GM12801 (cell line): ENCODE results near the gene LTBP1.

ENCODE experiments used
- CTCF ChIP-seq: IDR thresholded peaks from one replicate; pipeline ENCODE4 v1.5.1; 2011; ENCODE audit warnings: control low read depth; ENCODE audit not compliant: insufficient read length; ENCODE audit errors: extremely low read depth

The LTBP1 gene

GRCh38 chr2:33208400-33208799 is 261.6 kb downstream of the LTBP1 start:
- no peak for TF ChIP-seq CTCF

- no peak for TF ChIP-seq CTCF
Observed at GRCh38 chr2:33209976-33210375, 263.2 kb downstream of the LTBP1 start.

- TF ChIP-seq CTCF, result no peak
Observed at GRCh38 chr2:33210626-33211025, 263.9 kb downstream of the LTBP1 start.

GRCh38 chr2:33212151-33212550 is 265.4 kb downstream of the LTBP1 start:
- TF ChIP-seq CTCF, result no peak

GRCh38 chr2:33213244-33213643 is 266.5 kb downstream of the LTBP1 start:
- TF ChIP-seq CTCF, result no peak

- no peak for TF ChIP-seq CTCF
Observed at GRCh38 chr2:33213648-33214047, 266.9 kb downstream of the LTBP1 start.

GRCh38 chr2:33214436-33214835 is 267.7 kb downstream of the LTBP1 start:
- TF ChIP-seq CTCF, result no peak

GRCh38 chr2:33214857-33215256 is 268.1 kb downstream of the LTBP1 start:
- no peak for TF ChIP-seq CTCF
